ENCODE data around the gene PAK4. TPM values are rescaled to one million over a fixed set of nuclear protein-coding genes. Genes with fewer than 3 reads are reported as not detected.

PAK4 gene
- total and polyA plus RNA-seq, 3 donors from 2014 or later, result 61.0 to 88.3 (median 84.3) TPM

GRCh38 chr19:39177736-39178135, 52.1 kb downstream of the PAK4 start:
- WGBS, 2 donors, result 93% methylated on average over 8 to 11 of the region's 11 CpGs
- H3K9me3 ChIP-seq, result no peaks in the 10 kb centered on the region
- no peak overlapping the region for H3K4me3 ChIP-seq
- H3K36me3 ChIP-seq (ENCODE audit: low read depth, missing control alignments), result no peaks in the 10 kb centered on the region
- H3K4me1 ChIP-seq, result no peaks in the 10 kb centered on the region
- intact Hi-C loops (cut with DNase I; ENCODE audit: low total_unique reads), result no loop called here
- H3K27ac ChIP-seq, result no peak overlapping the region
- no peak for DNase-seq
- no peak for TF ChIP-seq POLR2A (IDR thresholded peaks at IDR 0.05)
- H3K27me3 ChIP-seq, result no peaks in the 10 kb centered on the region

GRCh38 chr19:39178296-39179006, 52.9 kb downstream of the PAK4 start:
- Histone ChIP-seq H3K27ac (no peak overlapping the region), H3K27me3 (no peaks in the 10 kb centered on the region), H3K4me3 (no peak overlapping the region), H3K9me3 (no peaks in the 10 kb centered on the region), H3K4me1 (no peaks in the 10 kb centered on the region), H3K36me3 (ENCODE audit: low read depth, missing control alignments) (no peaks in the 10 kb centered on the region)
- no peak for TF ChIP-seq POLR2A (IDR thresholded peaks at IDR 0.05)
- TF ChIP-seq CTCF (IDR thresholded peaks at IDR 0.05), result no peak
- no peak for DNase-seq
- WGBS, 2 donors, result 91 to 92% methylated on average over 23 to 30 of the region's 30 CpGs
- intact Hi-C loops (cut with DNase I; ENCODE audit: low total_unique reads), result no loop called here

GRCh38 chr19:39179754-39180153, 54.2 kb downstream of the PAK4 start:
- DNase-seq, result no peak
- no peak overlapping the region for H3K27ac ChIP-seq
- no peaks in the 10 kb centered on the region for H3K36me3 ChIP-seq (ENCODE audit: low read depth, missing control alignments)
- WGBS, 2 donors, result 79 to 90% methylated on average over 4 to 10 of the region's 10 CpGs
- intact Hi-C loops (cut with DNase I; ENCODE audit: low total_unique reads), result no loop called here
- no peaks in the 10 kb centered on the region for H3K9me3 ChIP-seq
- H3K4me1 ChIP-seq, result no peaks in the 10 kb centered on the region
- no peak overlapping the region for H3K4me3 ChIP-seq
- no peaks in the 10 kb centered on the region for H3K27me3 ChIP-seq
- TF ChIP-seq CTCF (IDR thresholded peaks at IDR 0.05), result no peak
- no peak for TF ChIP-seq POLR2A (IDR thresholded peaks at IDR 0.05)

GRCh38 chr19:39180749-39181148, 55.2 kb downstream of the PAK4 start:
- 74 to 80% methylated on average over 5 to 9 of the region's 9 CpGs for WGBS, 2 donors
- H3K4me1 ChIP-seq, result no peaks in the 10 kb centered on the region
- no peak overlapping the region for H3K27ac ChIP-seq
- TF ChIP-seq POLR2A (IDR thresholded peaks at IDR 0.05) (no peak), CTCF (IDR thresholded peaks at IDR 0.05) (no peak)
- H3K4me3 ChIP-seq, result no peak overlapping the region
- H3K27me3 ChIP-seq, result no peaks in the 10 kb centered on the region
- H3K9me3 ChIP-seq, result no peaks in the 10 kb centered on the region
- DNase-seq, result no peak
- intact Hi-C loops (cut with DNase I; ENCODE audit: low total_unique reads), result no loop called here
- no peaks in the 10 kb centered on the region for H3K36me3 ChIP-seq (ENCODE audit: low read depth, missing control alignments)

GRCh38 chr19:39181500-39182173, 56.1 kb downstream of the PAK4 start:
- Histone ChIP-seq H3K27me3 (no peaks in the 10 kb centered on the region), H3K4me3 (no peak overlapping the region), H3K36me3 (ENCODE audit: low read depth, missing control alignments) (no peaks in the 10 kb centered on the region), H3K9me3 (no peaks in the 10 kb centered on the region), H3K27ac (no peak overlapping the region), H3K4me1 (no peaks in the 10 kb centered on the region)
- WGBS, 2 donors, result 84 to 91% methylated on average over 13 to 21 of the region's 21 CpGs
- intact Hi-C loops (cut with DNase I; ENCODE audit: low total_unique reads), result no loop called here
- DNase-seq, result no peak
- TF ChIP-seq POLR2A (IDR thresholded peaks at IDR 0.05), result no peak
- TF ChIP-seq CTCF (IDR thresholded peaks at IDR 0.05), result no peak
